ENCODE results near the gene PLA2G4D.

- no peak for TF ChIP-seq NR3C1 (IDR thresholded peaks at IDR 0.05)
- TF ChIP-seq RFX5 (IDR thresholded peaks at IDR 0.05) = no peak
- TF ChIP-seq, protein P1, sequence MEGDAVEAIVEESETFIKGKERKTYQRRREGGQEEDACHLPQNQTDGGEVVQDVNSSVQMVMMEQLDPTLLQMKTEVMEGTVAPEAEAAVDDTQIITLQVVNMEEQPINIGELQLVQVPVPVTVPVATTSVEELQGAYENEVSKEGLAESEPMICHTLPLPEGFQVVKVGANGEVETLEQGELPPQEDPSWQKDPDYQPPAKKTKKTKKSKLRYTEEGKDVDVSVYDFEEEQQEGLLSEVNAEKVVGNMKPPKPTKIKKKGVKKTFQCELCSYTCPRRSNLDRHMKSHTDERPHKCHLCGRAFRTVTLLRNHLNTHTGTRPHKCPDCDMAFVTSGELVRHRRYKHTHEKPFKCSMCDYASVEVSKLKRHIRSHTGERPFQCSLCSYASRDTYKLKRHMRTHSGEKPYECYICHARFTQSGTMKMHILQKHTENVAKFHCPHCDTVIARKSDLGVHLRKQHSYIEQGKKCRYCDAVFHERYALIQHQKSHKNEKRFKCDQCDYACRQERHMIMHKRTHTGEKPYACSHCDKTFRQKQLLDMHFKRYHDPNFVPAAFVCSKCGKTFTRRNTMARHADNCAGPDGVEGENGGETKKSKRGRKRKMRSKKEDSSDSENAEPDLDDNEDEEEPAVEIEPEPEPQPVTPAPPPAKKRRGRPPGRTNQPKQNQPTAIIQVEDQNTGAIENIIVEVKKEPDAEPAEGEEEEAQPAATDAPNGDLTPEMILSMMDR (IDR thresholded peaks at IDR 0.05) = no peak
- TF ChIP-seq, protein P2, sequence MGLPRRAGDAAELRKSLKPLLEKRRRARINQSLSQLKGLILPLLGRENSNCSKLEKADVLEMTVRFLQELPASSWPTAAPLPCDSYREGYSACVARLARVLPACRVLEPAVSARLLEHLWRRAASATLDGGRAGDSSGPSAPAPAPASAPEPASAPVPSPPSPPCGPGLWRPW (IDR thresholded peaks at IDR 0.05) = no peak
- no peak for TF ChIP-seq POLR2A (IDR thresholded peaks at IDR 0.05; ENCODE audit: low read length)
- no peak for TF ChIP-seq CBX2 (IDR thresholded peaks at IDR 0.05; ENCODE audit: borderline replicate concordance, low read depth)
Observed at GRCh38 chr15:42097018-42097417, 2.7 kb upstream of the PLA2G4D start.

Measured in A549 (cell line).